Measurements from ENCODE around the gene KDM4C.

The KDM4C gene

GRCh38 chr9:7086389-7086788 is 328.6 kb downstream of the KDM4C start:
- in situ Hi-C loops (cut with MboI; ENCODE audit: low sequenced_read_pairs): no loop called here

GRCh38 chr9:7088611-7089010 is 330.8 kb downstream of the KDM4C start:
- in situ Hi-C loops (cut with MboI; ENCODE audit: low sequenced_read_pairs): no loop called here

GRCh38 chr9:7089406-7090193 is 331.8 kb downstream of the KDM4C start:
- in situ Hi-C loops (cut with MboI; ENCODE audit: low sequenced_read_pairs): no loop called here

- in situ Hi-C loops (cut with MboI; ENCODE audit: low sequenced_read_pairs): no loop called here
Measured at GRCh38 chr9:7093040-7093439, 335.3 kb downstream of the KDM4C start.

GRCh38 chr9:7094052-7094451 is 336.3 kb downstream of the KDM4C start:
- in situ Hi-C loops (cut with MboI; ENCODE audit: low sequenced_read_pairs): no loop called here

GRCh38 chr9:7094576-7094975 is 336.8 kb downstream of the KDM4C start:
- in situ Hi-C loops (cut with MboI; ENCODE audit: low sequenced_read_pairs): no loop called here

GRCh38 chr9:7095058-7095457 is 337.3 kb downstream of the KDM4C start:
- in situ Hi-C loops (cut with MboI; ENCODE audit: low sequenced_read_pairs): no loop called here

GRCh38 chr9:7097040-7097715 is 339.4 kb downstream of the KDM4C start:
- in situ Hi-C loops (cut with MboI; ENCODE audit: low sequenced_read_pairs): no loop called here

GRCh38 chr9:7097785-7098752 is 340.3 kb downstream of the KDM4C start:
- in situ Hi-C loops (cut with MboI; ENCODE audit: low sequenced_read_pairs): no loop called here

- in situ Hi-C loops (cut with MboI; ENCODE audit: low sequenced_read_pairs): no loop called here
Measured at GRCh38 chr9:7103367-7103766, 345.6 kb downstream of the KDM4C start.

- in situ Hi-C loops (cut with MboI; ENCODE audit: low sequenced_read_pairs): no loop called here
Measured at GRCh38 chr9:7103771-7104170, 346.0 kb downstream of the KDM4C start.

GRCh38 chr9:7104625-7105024 is 346.9 kb downstream of the KDM4C start:
- in situ Hi-C loops (cut with MboI; ENCODE audit: low sequenced_read_pairs): no loop called here

GRCh38 chr9:7105095-7105494 is 347.3 kb downstream of the KDM4C start:
- in situ Hi-C loops (cut with MboI; ENCODE audit: low sequenced_read_pairs): no loop called here

- in situ Hi-C loops (cut with MboI; ENCODE audit: low sequenced_read_pairs): no loop called here
Measured at GRCh38 chr9:7108936-7109335, 351.2 kb downstream of the KDM4C start.

- in situ Hi-C loops (cut with MboI; ENCODE audit: low sequenced_read_pairs): no loop called here
Measured at GRCh38 chr9:7111413-7111812, 353.6 kb downstream of the KDM4C start.

- in situ Hi-C loops (cut with MboI; ENCODE audit: low sequenced_read_pairs): no loop called here
Measured at GRCh38 chr9:7115606-7116005, 357.8 kb downstream of the KDM4C start.

- in situ Hi-C loops (cut with MboI; ENCODE audit: low sequenced_read_pairs): no loop called here
Measured at GRCh38 chr9:7117676-7118561, 360.1 kb downstream of the KDM4C start.

GRCh38 chr9:7118633-7119032 is 360.9 kb downstream of the KDM4C start:
- in situ Hi-C loops (cut with MboI; ENCODE audit: low sequenced_read_pairs): no loop called here

GRCh38 chr9:7119612-7120011 is 361.8 kb downstream of the KDM4C start:
- in situ Hi-C loops (cut with MboI; ENCODE audit: low sequenced_read_pairs): no loop called here

- in situ Hi-C loops (cut with MboI; ENCODE audit: low sequenced_read_pairs): no loop called here
Measured at GRCh38 chr9:7121055-7121454, 363.3 kb downstream of the KDM4C start.
